HG03097 (cell line): ENCODE measurements around the gene FABP1.

Source experiments
- ATAC-seq: cut with Tn5 transposase; IDR thresholded peaks from one replicate; pipeline ENCODE4 v1.9.1; 2021; ENCODE audit not compliant: unreplicated experiment, low FRiP score

Gene FABP1

DNA sequence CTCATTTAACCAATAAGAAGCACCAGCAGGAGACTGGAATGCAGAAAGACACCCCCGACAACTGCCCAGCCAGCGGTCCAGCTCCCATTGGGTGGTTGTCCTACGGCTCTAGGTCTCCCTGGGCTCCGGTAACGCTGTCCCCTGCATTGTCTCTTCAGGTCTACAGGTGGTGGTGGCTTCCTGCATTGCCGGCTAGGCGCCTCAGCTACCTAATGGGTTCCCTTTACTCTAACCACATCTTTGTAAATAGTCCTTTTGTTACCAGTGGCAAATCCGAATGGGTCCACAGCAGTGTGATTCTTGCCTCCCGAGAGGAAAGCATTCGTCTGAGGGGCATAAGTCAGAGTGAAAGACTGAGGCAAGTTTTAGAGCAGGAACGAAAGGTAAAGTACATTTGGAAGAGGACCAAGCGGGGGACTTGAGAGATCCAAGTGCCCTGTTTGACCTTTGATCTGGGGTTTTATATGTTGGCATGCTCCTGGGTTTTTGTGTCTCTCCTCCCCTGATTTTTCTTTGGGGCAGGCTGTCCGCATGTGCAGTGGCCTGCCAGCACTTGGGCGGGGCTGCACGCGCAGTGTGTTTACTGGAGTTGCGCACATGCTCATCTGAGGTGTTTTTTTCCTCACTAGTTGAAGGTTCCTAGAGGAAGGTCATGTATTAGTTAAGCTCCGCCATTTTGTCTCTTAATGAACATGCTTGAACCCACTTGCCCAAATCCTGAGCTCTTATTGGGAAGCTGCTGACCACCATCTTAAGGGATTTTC is 11.0 kb downstream of the FABP1 start:
- no peak for ATAC-seq

DNA sequence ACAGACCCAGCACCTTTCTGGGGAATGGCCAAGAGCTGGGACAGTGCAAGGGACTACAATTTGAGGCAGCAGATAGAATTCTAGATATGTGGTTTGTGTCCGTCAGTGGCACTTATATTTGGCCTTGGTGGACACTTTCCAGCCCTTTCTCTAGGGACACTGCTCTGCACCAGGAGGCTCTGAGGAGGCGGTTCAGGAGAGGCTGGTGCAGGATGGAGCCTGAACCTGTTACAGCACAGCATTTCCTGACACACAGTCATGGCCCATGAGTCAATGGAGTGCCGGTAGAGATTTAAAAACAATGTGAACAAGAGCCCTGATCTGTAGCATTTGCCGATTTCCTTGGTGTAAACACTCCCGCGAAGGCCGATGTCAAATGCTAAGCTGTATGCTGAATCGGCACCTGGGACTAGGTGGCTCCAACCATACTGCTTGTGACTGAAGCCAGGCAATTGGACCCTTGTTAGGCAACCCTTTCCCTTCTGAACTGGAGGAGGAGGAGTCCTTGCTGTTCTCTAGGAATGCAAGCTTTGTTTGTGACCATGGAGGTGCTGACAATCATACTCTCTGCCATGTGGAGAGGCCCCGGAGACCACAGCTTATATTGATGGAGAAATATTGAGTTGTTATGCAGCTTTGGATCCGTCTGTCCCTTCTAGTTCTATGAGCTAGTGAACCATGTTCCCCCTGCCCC is 11.9 kb downstream of the FABP1 start:
- no peak for ATAC-seq

DNA sequence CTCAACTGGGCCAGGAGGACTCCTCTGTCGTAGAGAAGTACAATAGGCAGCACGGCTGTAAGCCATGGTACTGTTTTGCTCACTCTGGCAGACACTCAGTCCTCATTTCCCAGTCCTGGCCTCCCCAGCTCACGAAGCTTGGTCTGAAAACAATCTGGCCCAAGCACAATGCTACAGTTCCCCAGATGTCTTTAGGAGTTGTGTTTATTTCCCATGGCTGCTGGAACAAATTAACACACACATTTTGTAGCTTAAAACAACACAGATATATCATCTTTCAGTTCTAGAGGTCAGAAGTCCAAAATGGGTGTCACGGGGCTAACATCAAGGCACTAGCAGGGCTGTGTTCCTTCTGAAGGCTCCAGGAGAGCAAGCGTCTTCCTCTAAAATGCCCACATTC is 13.0 kb downstream of the FABP1 start:
- ATAC-seq, result no peak

DNA sequence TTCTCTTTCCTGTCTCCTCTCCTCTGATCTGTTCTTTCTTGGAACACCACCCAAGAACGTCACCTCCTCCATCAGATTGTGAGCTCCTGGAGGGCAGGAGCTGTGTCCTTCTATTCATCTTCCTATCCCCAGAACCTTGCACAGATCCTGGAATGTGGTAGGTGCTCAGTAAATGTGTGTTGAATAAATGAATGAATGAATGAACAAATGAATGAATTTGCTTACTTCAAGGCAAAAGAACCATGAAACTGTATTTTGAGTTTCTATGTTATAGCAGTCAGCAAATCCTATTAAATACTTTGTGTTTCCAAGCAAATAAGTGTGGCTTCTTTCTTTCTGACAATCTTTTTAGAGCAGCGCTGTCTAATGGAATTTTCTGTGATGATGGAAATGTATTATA is 14.8 kb downstream of the FABP1 start:
- no peak for ATAC-seq

DNA sequence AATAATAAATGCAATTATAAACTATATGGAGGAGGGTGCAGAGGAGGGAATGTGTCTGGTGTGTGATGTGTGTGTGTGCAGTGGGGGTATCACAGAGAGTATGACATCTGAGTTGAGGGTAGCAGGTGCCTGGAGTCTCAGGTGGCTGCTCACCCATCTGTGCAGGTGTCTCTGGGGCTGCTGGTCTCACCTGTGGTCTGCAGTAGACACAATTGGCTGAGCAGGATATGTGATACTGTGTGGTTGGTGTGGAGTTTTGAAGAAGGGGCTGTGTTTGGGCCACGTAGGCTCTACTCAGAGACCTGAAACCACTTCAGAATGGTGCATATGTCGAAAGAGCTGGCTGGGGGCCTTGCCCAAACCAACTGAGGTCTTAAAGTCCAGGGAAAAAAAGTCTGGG is 17.0 kb downstream of the FABP1 start:
- ATAC-seq, result no peak

DNA sequence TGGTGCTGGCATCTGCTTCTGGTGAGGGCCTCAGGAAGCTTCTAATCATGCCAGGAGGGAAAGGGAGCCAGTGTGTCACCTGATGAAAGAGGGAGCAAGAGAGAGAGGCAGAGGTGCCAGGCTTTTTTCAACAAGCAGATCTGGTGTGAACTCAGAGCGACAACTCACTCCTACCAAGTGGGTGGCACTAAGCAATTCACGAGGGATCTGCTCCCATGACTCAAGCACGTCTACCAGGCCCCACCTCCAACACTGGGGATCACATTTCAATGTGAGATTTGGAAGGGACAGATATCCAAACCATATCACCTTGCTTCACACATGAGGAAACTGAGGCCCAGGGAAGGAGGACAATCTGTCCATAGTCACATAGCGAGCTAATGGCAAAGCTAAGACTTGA is 19.1 kb downstream of the FABP1 start:
- no peak for ATAC-seq

DNA sequence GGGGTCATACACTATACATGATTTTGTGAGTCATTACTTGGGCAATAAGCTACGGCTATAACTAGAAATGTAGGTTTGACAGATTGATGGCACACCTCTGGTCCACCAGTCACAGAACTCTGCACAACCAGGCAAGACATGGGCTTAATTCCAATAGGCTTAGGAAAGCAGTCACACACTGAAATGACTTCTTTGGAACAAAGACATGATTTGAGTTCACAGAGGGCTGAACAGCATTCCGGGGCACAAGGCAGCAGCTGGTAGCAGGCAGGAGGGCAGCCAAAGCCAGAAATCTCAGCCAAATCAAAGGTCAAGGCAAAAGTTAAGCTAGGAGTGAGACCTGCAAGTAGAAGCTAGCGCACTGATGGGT is 27.4 kb downstream of the FABP1 start:
- no peak for ATAC-seq

DNA sequence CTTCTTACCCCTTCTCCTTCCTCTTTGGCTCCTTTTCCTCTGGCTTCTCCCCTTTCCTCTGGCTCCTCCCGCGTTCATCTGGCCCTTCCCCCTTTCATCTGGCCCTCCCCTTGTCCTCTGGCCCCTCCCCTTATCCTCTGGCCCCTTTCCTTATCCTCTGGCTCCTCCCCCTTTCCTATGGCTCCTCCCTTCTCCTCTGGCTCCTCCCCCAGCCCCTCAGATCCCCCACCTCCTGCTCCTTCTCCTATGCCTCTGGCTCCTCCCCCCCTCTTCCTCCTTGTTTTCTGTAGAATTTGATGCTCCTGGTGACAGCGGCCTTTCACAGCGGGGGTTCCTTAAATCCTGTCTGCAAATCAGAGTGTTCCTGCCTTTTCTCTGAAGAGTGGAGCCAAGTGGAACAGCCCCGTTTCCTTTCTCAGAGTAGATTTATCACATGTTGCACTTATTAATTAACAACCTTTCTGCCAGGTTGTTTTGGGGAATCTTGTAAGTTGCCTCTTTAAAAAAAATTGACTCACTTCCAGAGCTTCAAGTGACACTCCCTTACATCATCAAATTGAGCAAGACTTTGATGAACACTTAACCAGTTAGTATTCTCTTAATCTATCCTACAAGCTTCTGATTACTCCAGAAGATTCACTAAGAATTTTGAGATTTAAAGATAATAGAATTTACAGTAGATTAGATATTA is 27.9 kb downstream of the FABP1 start:
- ATAC-seq, result no peak

DNA sequence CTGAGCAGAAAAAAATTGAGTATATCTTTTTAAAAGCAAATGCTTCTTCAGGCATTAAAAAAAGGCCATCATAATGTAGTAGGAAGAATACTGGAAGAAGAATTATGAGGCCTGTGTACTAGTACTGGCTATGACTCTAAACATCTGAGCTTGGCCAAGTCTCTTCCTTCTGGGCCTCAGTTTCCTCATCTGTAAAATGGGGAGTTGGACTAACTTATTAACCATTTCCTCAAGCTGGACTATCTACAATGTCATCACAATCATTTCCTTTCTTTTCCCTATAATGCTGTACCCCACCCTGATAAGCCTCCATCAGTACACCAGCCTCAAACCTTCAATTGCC is 29.3 kb downstream of the FABP1 start:
- ATAC-seq, result no peak

DNA sequence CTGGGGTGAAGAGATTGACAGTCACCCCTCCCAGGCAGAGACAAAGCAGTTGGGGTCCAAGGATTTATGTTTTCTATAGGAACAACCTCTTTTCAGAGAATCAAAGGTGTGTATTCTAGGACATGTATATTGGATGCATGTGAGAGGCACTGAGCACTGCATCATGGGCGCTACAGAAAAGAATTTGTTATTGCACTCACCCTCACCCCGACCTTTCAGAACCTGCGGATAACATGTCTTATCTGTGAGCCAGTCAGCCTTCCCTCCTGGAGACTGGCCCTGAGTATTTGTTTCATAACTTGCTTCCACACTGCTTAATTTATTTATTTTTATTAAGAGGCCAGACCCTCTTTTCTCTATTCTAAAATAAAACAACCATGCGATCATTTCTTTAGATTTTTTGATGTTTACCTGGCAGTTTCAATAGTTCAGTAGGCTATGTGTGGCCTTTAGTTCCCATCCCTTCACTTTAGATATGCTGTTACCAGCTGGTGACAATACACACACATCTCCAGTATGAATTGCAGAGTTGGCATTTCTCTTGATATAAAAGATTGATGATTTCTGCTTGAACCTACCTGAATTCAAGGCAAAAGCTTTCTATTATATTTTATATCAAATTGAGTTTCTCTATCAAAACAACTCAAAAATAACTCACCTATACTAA is 29.8 kb downstream of the FABP1 start:
- ATAC-seq, result no peak

DNA sequence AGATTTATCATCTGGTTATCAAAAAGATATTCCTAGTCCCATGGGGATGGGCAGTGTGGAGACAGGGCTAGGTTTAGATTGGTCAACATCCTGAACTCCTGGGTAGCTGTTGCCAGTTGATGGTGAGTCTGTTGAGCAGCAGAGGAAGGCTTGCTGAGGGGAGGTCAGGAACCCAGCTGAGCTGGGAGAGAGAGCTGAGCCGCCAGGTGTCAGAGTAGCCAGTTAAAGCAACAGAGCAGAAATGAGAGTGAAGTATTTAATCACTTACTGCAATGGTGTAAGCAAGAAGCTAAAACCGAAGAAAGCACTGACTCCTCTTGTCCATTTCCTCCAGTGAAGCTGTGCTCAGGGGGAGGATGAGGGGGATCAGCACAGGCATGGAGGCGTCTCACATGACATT is 30.7 kb downstream of the FABP1 start:
- no peak for ATAC-seq

DNA sequence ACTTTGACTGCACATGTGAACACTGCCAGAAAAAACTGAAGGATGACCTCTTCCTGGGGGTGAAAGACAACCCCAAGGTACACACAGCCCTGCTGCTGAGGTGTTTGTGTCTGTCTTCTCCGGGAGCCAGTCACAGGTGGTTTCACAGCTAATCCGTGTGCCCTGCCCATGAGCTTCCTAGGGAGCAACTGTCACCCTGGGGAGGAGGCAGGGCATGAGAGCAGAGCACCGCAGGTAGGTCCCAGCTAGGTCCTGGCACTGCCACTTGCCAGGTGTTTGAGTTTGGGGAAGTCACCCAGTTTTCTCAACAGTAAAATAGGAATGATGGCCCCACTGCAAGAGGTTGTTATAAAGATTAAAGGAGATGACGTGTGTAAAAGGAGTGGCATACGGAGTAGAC is 31.2 kb downstream of the FABP1 start:
- no peak for ATAC-seq

DNA sequence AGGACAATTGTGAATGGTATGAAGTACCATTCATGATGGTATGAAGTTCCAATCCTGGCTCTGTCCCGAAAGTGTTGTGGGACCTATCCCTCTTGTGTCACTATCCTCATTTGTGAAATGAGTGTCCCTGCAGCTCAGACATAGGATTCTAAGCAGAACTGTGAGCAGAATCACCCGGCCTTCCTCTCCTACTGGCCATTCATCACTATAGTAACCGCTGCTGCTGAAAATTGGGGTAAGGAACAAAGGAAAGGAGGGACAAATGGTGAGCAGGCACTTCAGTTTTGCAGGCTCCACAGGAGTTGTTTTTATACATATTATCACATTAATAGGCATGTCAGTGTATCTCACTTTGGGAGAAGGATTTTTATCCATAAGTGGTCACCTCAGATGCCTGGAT is 32.8 kb downstream of the FABP1 start:
- no peak for ATAC-seq

DNA sequence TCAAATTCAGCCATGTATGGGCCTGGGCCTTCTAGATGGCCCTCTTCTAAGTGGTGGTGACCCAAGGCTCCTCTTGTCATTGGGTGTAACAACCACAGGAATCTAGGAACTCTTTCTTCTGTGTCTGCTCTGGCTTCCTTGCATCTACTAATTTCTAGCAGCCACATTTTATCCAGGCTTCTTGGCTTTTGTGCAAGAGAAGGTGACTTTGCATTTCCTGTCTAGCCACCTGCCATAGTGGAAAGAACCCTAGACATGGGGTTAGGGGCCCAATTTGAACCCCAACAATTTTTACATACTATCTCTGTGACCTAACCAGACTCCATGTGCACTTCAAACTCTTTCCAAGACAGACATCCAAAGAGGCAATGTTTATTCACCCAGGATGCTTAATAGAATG is 35.1 kb downstream of the FABP1 start:
- no peak for ATAC-seq

DNA sequence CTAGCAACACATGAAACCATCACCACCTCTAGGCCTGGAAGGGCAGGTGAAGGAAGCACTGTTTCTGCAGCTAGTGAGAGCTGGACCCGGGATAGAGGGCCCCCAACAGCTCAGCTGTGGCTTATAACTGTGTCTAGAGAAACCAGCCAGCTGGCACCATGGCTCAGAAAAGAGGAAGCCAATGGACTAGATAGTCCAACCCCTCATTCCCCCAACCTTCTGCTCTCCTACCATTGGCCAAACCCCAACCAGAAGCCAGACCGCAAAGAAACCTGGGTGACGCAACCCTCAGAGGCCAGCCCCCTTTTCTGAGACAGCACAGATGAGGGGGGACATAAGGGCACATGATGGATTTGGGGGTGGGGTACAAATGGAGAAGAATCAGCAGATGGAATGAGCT is 35.9 kb downstream of the FABP1 start:
- ATAC-seq, result no peak

DNA sequence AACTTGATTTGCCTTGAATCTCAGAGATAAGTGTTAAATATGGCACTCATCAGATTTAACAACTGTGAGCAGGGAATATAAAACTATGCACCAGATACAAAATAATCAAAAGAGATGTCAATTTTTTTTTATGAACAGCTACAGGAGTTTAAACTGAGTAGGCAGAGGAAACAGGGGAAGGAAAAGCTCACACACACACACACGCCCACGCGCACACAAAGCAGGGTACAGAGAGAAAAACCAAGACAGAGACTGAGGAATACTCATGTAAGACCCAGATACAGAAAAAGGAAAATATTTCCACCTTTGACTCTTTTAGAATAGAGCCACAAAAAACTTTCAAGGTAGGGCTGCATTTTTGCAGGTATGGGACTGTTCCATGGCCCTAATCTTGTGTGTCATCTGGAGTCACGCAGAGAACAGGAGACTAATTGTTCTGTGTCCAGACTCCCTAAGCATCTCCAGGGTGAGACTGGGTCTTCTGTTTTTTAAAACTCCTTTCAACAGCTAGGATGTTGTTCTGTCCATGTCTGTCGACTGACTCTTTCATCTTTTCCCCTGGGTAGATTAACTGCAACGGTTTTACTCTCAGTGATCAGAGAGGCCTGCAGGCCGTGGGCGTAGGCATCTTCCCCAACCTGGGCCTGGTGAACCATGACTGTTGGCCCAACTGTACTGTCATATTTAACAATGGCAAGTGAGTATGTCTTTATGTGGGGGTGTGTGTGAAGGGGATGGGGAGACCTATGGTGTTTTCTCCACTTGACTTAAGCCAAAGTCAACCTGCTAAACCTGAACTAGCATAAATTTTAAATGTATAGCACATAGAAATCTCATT is 37.2 kb downstream of the FABP1 start:
- ATAC-seq, result no peak

DNA sequence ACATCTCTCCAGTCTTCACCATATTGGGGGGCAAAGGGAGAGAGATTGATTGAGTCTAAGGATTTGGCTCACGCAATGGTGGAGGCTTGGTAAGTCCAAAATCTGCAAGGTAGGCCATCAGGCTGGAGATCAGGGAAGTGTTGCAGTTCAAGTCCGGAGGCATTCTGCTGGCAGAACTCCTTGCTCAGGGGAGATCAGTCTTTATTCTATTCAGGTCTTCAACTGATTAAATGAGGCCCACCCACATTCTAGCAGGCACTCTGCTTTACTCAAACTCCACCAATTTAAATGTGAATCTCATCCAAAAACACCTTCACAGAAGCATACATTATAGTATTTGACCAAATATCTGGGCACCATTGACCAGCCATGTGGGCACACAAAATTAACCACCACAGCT is 38.9 kb downstream of the FABP1 start:
- no peak for ATAC-seq

DNA sequence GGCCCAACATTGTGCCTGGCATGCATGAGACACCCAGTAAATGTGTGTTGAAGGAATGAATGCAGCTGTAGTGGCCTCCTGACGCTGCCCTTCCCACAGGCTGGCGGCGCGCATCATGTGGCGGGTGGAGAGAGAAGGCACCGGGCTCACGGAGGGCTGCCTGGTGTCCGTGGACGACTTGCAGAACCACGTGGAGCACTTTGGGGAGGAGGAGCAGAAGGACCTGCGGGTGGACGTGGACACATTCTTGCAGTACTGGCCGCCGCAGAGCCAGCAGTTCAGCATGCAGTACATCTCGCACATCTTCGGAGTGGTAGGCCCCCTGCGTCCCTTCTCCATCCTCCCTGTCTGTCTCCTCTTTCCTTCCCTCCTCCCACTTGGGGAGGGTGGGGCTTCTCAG is 40.1 kb downstream of the FABP1 start:
- no peak for ATAC-seq

DNA sequence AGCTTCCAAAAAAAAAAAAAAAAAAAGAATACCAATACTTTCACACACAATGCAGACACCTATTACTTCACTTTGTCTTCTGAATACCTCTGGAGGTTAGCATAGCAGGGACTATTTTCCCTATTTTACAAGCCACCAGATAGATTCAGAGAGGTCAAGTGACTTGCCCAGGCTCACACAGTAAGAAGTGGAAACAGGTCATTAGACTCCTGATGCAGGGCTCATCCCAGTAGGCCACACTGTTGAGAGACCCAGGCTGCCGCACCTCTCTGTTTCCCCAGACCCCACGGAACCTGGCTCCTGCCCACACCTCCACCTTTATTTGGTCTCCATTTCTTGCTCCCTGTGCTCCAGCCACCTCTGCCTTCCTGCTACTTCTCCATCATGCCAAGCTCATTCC is 40.8 kb downstream of the FABP1 start:
- no peak for ATAC-seq

DNA sequence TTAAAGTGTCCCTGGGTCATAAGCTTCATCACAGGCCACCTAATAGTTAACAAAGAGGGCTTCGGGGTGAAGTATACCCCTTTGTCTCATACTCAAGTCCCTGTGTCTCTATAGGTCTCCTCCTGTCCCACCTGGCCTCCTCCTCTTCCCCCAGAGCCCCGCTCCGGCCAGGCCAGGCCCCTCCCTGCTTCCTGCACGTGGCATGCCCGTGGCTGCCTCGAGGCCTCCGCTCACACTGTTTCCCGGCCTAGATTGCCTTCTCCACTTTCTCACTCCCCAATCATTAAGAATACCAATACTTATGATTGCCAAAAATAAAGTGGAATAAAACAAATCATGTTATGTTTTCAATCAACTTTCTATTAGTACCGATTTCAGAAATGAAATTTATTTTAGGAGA is 41.5 kb downstream of the FABP1 start:
- no peak for ATAC-seq

DNA sequence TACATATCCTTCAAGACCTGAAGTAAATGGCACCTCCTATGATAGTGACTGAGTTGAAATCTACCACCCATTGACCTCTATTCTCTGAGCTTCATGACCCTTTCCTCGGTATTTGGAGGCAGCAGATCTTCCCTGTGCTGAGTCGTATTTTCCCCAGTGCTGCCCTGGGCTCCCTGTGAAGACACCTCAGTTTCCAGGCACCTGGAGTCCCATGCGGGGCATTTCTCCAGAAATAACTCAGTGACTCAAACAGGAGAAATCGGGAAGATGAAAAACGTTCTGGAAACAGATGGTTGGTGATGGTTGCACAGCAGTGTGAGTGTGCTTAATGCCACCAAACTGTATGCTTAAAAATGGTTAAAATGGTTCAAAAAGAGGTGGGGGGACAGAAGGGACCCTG is 42.3 kb downstream of the FABP1 start:
- ATAC-seq, result no peak
